GM21367 (cell line): Measurements from ENCODE around the gene CADPS.

Source experiments
- ATAC-seq: cut with Tn5 transposase; IDR thresholded peaks from one replicate; pipeline ENCODE4 v1.9.1; 2021; ENCODE audit not compliant: unreplicated experiment

The CADPS gene

GRCh38 chr3:62566022-62566557 is 309.1 kb downstream of the CADPS start:
- ATAC-seq, result no peak

- ATAC-seq, result no peak
Measured at GRCh38 chr3:62562596-62562995, 312.6 kb downstream of the CADPS start.

GRCh38 chr3:62562017-62562416 is 313.2 kb downstream of the CADPS start:
- ATAC-seq, result no peak

GRCh38 chr3:62559831-62560445 is 315.3 kb downstream of the CADPS start:
- no peak for ATAC-seq

GRCh38 chr3:62558549-62559112 is 316.6 kb downstream of the CADPS start:
- no peak for ATAC-seq

- no peak for ATAC-seq
Measured at GRCh38 chr3:62557983-62558382, 317.2 kb downstream of the CADPS start.

GRCh38 chr3:62557450-62557849 is 317.8 kb downstream of the CADPS start:
- ATAC-seq, result no peak

GRCh38 chr3:62556121-62556815 is 318.9 kb downstream of the CADPS start:
- ATAC-seq, result no peak

- no peak for ATAC-seq
Measured at GRCh38 chr3:62554264-62554799, 320.9 kb downstream of the CADPS start.

GRCh38 chr3:62553811-62554210 is 321.4 kb downstream of the CADPS start:
- ATAC-seq, result no peak

- no peak for ATAC-seq
Measured at GRCh38 chr3:62551556-62551955, 323.7 kb downstream of the CADPS start.

GRCh38 chr3:62550439-62550838 is 324.8 kb downstream of the CADPS start:
- no peak for ATAC-seq

GRCh38 chr3:62548528-62549205 is 326.5 kb downstream of the CADPS start:
- ATAC-seq, result no peak

GRCh38 chr3:62546266-62546665 is 328.9 kb downstream of the CADPS start:
- no peak for ATAC-seq

- ATAC-seq, result no peak
Measured at GRCh38 chr3:62542185-62542584, 333.0 kb downstream of the CADPS start.

GRCh38 chr3:62539762-62540161 is 335.5 kb downstream of the CADPS start:
- ATAC-seq, result no peak

GRCh38 chr3:62538691-62539356 is 336.4 kb downstream of the CADPS start:
- no peak for ATAC-seq

GRCh38 chr3:62534326-62534725 is 340.9 kb downstream of the CADPS start:
- no peak for ATAC-seq

- ATAC-seq, result no peak
Measured at GRCh38 chr3:62532796-62533195, 342.4 kb downstream of the CADPS start.

GRCh38 chr3:62531981-62532380 is 343.2 kb downstream of the CADPS start:
- ATAC-seq, result no peak

GRCh38 chr3:62531493-62531892 is 343.7 kb downstream of the CADPS start:
- no peak for ATAC-seq
